Germinal center (tissue), 1 donor: ENCODE data around the gene C3.

Source experiments
- DNase-seq: peaks from one replicate; pipeline ENCODE4 v3.0.0; 2012; ENCODE audit warnings: mixed read lengths, low spot score

The C3 gene

GRCh38 chr19:6730941-6731670 lies 10.7 kb upstream of the C3 start:
- no peak for DNase-seq

- DNase-seq: no peak
These were observed 9.8 kb upstream of the C3 start for GRCh38 chr19:6730153-6730804.

GRCh38 chr19:6729573-6730152 lies 9.2 kb upstream of the C3 start:
- DNase-seq: no peak

- peak; percentile 27 for DNase-seq
These were observed 7.9 kb upstream of the C3 start for GRCh38 chr19:6728346-6728745.

GRCh38 chr19:6725513-6726231 lies 5.2 kb upstream of the C3 start:
- DNase-seq: no peak

- DNase-seq: no peak
These were observed 4.4 kb upstream of the C3 start for GRCh38 chr19:6724631-6725492.

GRCh38 chr19:6723738-6724137 lies 3.3 kb upstream of the C3 start:
- DNase-seq: no peak

GRCh38 chr19:6723108-6723618 lies 2.7 kb upstream of the C3 start:
- DNase-seq: no peak

- DNase-seq: peak; percentile 59
These were observed 1.3 kb upstream of the C3 start for GRCh38 chr19:6721773-6722172.

GRCh38 chr19:6721138-6721474 lies 656 bp upstream of the C3 start:
- DNase-seq: no peak

GRCh38 chr19:6719992-6720368 lies 470 bp downstream of the C3 start:
- DNase-seq: no peak

GRCh38 chr19:6719540-6719861 lies 949 bp downstream of the C3 start:
- DNase-seq: no peak

- peak; percentile 56 for DNase-seq
These were observed 1.5 kb downstream of the C3 start for GRCh38 chr19:6718741-6719539.

GRCh38 chr19:6718111-6718740 lies 2.2 kb downstream of the C3 start:
- no peak for DNase-seq

GRCh38 chr19:6717441-6717971 lies 2.9 kb downstream of the C3 start:
- DNase-seq: no peak

GRCh38 chr19:6717036-6717435 lies 3.4 kb downstream of the C3 start:
- DNase-seq: no peak

GRCh38 chr19:6716610-6716970 lies 3.9 kb downstream of the C3 start:
- DNase-seq: no peak

GRCh38 chr19:6714749-6715555 lies 5.5 kb downstream of the C3 start:
- DNase-seq: no peak
